Spleen (tissue), 11 donors: ENCODE results near the gene LRRC49. TPM values are rescaled to one million over a fixed set of nuclear protein-coding genes. Genes with fewer than 3 reads are reported as not detected.

Source experiments
- DNase-seq: peaks from one replicate; pipeline ENCODE4 v3.0.0-alpha.2; 2020
- H3K27ac ChIP-seq, 8 donors: fragments of 200-600 bp; sonication (generic) in 7 of 8; 1 replicate in 4 of 8; 2 replicates in 4 of 8; pipeline versions ENCODE4 v1.5.0 to v1.8.0; 2016 to 2021; ENCODE audit warnings: inconsistent platforms in 4 of 8, mild to moderate bottlenecking in 4 of 8, moderate library complexity in 1 of 8
- H3K27me3 ChIP-seq, 7 donors: fragments of 200-600 bp; sonication (generic) in 6 of 7; replicated peaks in 1 of 7; 1 replicate in 4 of 7; 2 replicates in 3 of 7; pipeline versions ENCODE4 v1.5.0 to v1.8.0; 2016 to 2021; ENCODE audit warnings: inconsistent platforms in 3 of 7, mild to moderate bottlenecking in 1 of 7
- H3K36me3 ChIP-seq, 6 donors: fragments of 200-600 bp; sonication (generic) in 5 of 6; 1 replicate in 4 of 6; 2 replicates in 2 of 6; pipeline versions ENCODE4 v1.5.0 to v1.8.0; 2016 to 2021; ENCODE audit warnings: inconsistent platforms in 2 of 6
- H3K4me1 ChIP-seq, 6 donors: fragments of 200-600 bp; sonication (generic) in 5 of 6; 1 replicate in 3 of 6; 2 replicates in 3 of 6; pipeline versions ENCODE4 v1.5.0 to v1.8.0; 2016 to 2021; ENCODE audit warnings: inconsistent platforms in 3 of 6
- H3K4me3 ChIP-seq, 8 donors: fragments of 200-600 bp; sonication (generic) in 7 of 8; 1 replicate in 4 of 8; 2 replicates in 4 of 8; pipeline versions ENCODE4 v1.5.0 to v1.8.0; 2016 to 2021; ENCODE audit warnings: inconsistent platforms in 4 of 8, mild to moderate bottlenecking in 4 of 8, moderate library complexity in 2 of 8
- H3K9me3 ChIP-seq, 8 donors: fragments of 200-600 bp; sonication (generic) in 7 of 8; 1 replicate in 4 of 8; 2 replicates in 4 of 8; pipeline versions ENCODE4 v1.5.0 to v1.8.0; 2016 to 2021; ENCODE audit warnings: inconsistent platforms in 4 of 8
- POLR2A ChIP-seq, 3 donors: fragments of 450-650 bp; IDR thresholded peaks; one replicate each; pipeline ENCODE4 v1.5.1; 2017; ENCODE audit warnings: antibody characterized with exemption in 3 of 3, mild to moderate bottlenecking in 1 of 3
- POLR2AphosphoS5 ChIP-seq, 3 donors: sonication (generic); formaldehyde crosslinking; IDR thresholded peaks; one replicate each; pipeline ENCODE4 v1.5.1; 2017; ENCODE audit warnings: antibody characterized with exemption in 3 of 3
- WGBS, 5 donors: extraction: QIAGEN DNeasy Blood & Tissue Kit in 3 of 5; methylation state at CpG; one replicate each; pipeline versions ENCODE4 v1.1.5 to v1.1.7; 2013 to 2018; 5-methylcytosine and 5-hydroxymethylcytosine counted together
- intact Hi-C: fragments of 100-400 bp; cut with DNase I; formaldehyde crosslinking; loops from one replicate; pipeline ENCODE4 v1.15.0; 2023; ENCODE audit warnings: low total_unique reads
- polyA plus RNA-seq, 3 donors: library from polyadenylated mRNA; stranded (reverse); fragments of 200-250 nt; gene quantifications; one replicate each; pipeline ENCODE4 v1.2.1, GENCODE V29; 2013
- total RNA-seq, 7 donors: library from RNA; depleted of rRNA in 3 of 7; stranded (reverse); fragments of >200 nt in 3 of 7; fragmentation: NEBNext Ultra II Directional in 4 of 7; extraction: Animal tissue kit (Norgen Biotek cat#: 25700) in 4 of 7; gene quantifications; one replicate each; pipeline versions ENCODE4 v1.1.0 to v1.2.1, GENCODE V29; 2016 to 2021
- TF ChIP-seq, protein P1 (sequence below), 11 experiments: fragments of 200-600 bp in 7 of 11; fragments of 450-650 bp in 4 of 11; sonication (generic) in 4 of 11; IDR thresholded peaks in 8 of 11; conservative IDR thresholded peaks in 3 of 11; 1 replicate in 7 of 11; 2 replicates in 4 of 11; pipeline versions ENCODE4 v1.4.0 to v1.8.0; 2016 to 2021; ENCODE audit warnings: antibody characterized with exemption in 11 of 11, inconsistent platforms in 4 of 11, mild to moderate bottlenecking in 1 of 11
- donor health status: healthy with polysubstance abuse.
- donor health status: DM: no; HTN: no; CAD: no; lungs with moderate emphysema.
- donor health status: DM: no; HTN: no; CAD: no.
- donor health status: Bipolar disorder and iron deficiency.
- donor health status: healthy.
- donor health status: DM: no; HTN: no; CAD: no.
- donor health status: DM: yes; HTN: yes; CAD: no.

Gene LRRC49
- total and polyA plus RNA-seq, 10 donors, result 0.62 to 4.1 (median 2.4) TPM

DNA sequence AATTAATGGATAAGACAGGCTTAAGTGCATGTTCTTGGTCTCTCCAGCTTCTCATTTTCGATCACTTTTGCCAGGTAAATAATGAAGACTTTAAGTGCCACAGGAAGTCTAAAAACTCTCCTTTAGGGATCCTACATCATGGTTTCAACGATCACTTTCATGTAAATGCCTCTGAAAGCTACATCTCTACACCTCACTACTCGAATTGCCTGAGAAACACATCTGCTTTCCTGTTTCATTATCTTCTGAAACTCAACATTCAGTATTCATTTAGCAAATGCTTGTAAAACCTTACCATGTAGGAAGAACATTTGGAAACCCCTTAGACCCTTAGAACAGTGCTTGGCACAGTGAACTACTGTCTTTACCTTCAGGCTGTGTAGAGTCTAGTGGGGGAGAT is 16.6 kb upstream of the LRRC49 start:
- peaks cover 0 to 11% (median 0%) of the 10 kb centered on the region in 7 donors for H3K27me3 ChIP-seq
- H3K27ac ChIP-seq, result no peak overlapping the region
- TF ChIP-seq, protein P1, sequence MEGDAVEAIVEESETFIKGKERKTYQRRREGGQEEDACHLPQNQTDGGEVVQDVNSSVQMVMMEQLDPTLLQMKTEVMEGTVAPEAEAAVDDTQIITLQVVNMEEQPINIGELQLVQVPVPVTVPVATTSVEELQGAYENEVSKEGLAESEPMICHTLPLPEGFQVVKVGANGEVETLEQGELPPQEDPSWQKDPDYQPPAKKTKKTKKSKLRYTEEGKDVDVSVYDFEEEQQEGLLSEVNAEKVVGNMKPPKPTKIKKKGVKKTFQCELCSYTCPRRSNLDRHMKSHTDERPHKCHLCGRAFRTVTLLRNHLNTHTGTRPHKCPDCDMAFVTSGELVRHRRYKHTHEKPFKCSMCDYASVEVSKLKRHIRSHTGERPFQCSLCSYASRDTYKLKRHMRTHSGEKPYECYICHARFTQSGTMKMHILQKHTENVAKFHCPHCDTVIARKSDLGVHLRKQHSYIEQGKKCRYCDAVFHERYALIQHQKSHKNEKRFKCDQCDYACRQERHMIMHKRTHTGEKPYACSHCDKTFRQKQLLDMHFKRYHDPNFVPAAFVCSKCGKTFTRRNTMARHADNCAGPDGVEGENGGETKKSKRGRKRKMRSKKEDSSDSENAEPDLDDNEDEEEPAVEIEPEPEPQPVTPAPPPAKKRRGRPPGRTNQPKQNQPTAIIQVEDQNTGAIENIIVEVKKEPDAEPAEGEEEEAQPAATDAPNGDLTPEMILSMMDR (IDR thresholded peaks at IDR 0.05 in 8 of 11, conservative IDR thresholded peaks at IDR 0.05 in 3 of 11), result no peak
- no peak for TF ChIP-seq POLR2AphosphoS5 (IDR thresholded peaks at IDR 0.05)
- TF ChIP-seq POLR2A (IDR thresholded peaks at IDR 0.05), result no peak
- H3K36me3 ChIP-seq, result no peaks in the 10 kb centered on the region
- 56 to 74% (median 65%) methylated on average over 3 of the region's 3 CpGs for WGBS, 5 donors
- H3K4me1 ChIP-seq, result no peaks in the 10 kb centered on the region
- H3K9me3 ChIP-seq, result peaks cover 0 to 3% (median 0%) of the 10 kb centered on the region in 8 donors
- no peak overlapping the region for H3K4me3 ChIP-seq
- intact Hi-C loops, result no loop called here
- no peak for DNase-seq

DNA sequence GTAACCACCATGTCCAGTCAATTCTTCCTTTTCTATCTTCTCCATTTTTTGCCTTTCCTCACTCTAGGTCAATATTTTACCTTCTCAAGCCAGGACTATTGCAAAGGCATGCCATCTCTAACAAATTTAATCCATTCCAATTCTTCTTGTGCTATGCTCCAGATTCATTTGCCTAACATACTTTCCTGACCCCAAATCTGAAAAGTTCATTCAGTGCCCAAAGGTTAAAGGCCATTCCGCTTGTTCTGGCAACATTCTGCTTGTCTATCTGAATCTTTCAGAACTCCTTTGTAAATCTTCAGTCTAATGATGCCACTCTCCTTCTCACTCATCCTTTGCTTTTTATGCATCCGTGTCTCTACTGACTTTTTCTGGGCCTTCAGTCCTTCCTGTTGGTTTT is 15.9 kb upstream of the LRRC49 start:
- H3K27ac ChIP-seq, result no peak overlapping the region
- peaks cover 0 to 3% (median 0%) of the 10 kb centered on the region in 8 donors for H3K9me3 ChIP-seq
- 69 to 81% (median 74%) methylated on average over 2 of the region's 2 CpGs for WGBS, 5 donors
- no peaks in the 10 kb centered on the region for H3K36me3 ChIP-seq
- intact Hi-C loops, result no loop called here
- H3K4me3 ChIP-seq, result no peak overlapping the region
- peaks cover 0 to 11% (median 0%) of the 10 kb centered on the region in 7 donors for H3K27me3 ChIP-seq
- TF ChIP-seq, protein P1 (IDR thresholded peaks at IDR 0.05 in 8 of 11, conservative IDR thresholded peaks at IDR 0.05 in 3 of 11), result no peak
- no peaks in the 10 kb centered on the region for H3K4me1 ChIP-seq
- DNase-seq, result no peak

DNA sequence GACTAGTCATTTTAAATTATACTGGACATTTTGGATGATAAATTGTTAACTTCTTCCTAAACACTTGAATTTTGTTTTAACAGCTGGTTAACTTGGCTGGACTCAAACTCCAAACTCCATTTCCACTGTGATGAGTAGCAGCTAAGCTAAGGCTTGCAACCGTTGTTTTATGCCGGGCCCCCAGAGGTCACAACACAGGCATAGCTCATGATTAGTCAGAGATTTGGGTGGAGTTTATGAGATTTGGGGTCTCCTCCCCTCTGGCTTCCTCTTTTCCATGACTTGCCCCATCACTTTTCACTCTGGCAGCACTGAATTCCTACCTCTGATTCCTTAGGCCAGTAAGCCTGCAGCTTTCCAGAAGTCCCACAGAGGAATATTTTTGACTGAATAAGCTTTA is 13.2 kb upstream of the LRRC49 start:
- no peak for DNase-seq
- H3K9me3 ChIP-seq, result no peaks in the 10 kb centered on the region
- H3K4me1 ChIP-seq, result no peaks in the 10 kb centered on the region
- TF ChIP-seq, protein P1 (IDR thresholded peaks at IDR 0.05 in 8 of 11, conservative IDR thresholded peaks at IDR 0.05 in 3 of 11), result no peak
- TF ChIP-seq POLR2A (IDR thresholded peaks at IDR 0.05) (no peak), POLR2AphosphoS5 (IDR thresholded peaks at IDR 0.05) (no peak)
- no peak overlapping the region for H3K4me3 ChIP-seq
- intact Hi-C loops, result no loop called here
- 75 to 93% (median 81%) methylated on average over 2 of the region's 2 CpGs for WGBS, 5 donors
- no peaks in the 10 kb centered on the region for H3K27me3 ChIP-seq
- H3K36me3 ChIP-seq, result no peaks in the 10 kb centered on the region
- H3K27ac ChIP-seq, result no peak overlapping the region

DNA sequence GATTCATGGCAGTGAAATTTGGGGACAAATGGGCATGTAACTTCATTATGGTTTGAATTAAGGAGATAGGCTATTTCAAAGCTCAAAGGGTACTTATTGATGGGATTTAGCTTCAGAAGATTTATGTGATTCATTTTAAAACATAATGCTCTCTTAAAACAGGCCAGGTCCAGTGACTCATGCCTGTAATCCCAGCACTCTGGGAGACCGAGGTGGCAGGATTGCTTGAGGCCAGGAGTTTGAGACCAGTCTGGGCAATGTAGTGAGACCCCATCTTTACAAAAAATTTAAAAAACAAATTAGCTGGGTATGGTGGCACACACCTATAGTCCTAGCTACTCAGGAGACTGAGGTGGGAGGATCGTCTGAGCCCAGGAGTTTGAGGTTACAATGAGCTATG is 11.8 kb upstream of the LRRC49 start:
- WGBS, 5 donors, result 79 to 93% (median 90%) methylated on average over 2 of the region's 2 CpGs
- H3K4me1 ChIP-seq, result no peaks in the 10 kb centered on the region
- H3K36me3 ChIP-seq, result no peaks in the 10 kb centered on the region
- H3K4me3 ChIP-seq, result no peak overlapping the region
- no peaks in the 10 kb centered on the region for H3K9me3 ChIP-seq
- no peaks in the 10 kb centered on the region for H3K27me3 ChIP-seq
- no peak for DNase-seq
- H3K27ac ChIP-seq, result no peak overlapping the region
- intact Hi-C loops, result no loop called here
- no peak for TF ChIP-seq POLR2AphosphoS5 (IDR thresholded peaks at IDR 0.05)
- TF ChIP-seq, protein P1 (IDR thresholded peaks at IDR 0.05 in 8 of 11, conservative IDR thresholded peaks at IDR 0.05 in 3 of 11), result no peak
- TF ChIP-seq POLR2A (IDR thresholded peaks at IDR 0.05), result no peak
